ENCODE measurements around the gene ZBTB12. TPM values are rescaled to one million over a fixed set of nuclear protein-coding genes. Genes with fewer than 3 reads are reported as not detected.

ZBTB12 gene
- total RNA-seq, 2 experiments from 2014 or later: 0.28 to 0.33 TPM

DNA sequence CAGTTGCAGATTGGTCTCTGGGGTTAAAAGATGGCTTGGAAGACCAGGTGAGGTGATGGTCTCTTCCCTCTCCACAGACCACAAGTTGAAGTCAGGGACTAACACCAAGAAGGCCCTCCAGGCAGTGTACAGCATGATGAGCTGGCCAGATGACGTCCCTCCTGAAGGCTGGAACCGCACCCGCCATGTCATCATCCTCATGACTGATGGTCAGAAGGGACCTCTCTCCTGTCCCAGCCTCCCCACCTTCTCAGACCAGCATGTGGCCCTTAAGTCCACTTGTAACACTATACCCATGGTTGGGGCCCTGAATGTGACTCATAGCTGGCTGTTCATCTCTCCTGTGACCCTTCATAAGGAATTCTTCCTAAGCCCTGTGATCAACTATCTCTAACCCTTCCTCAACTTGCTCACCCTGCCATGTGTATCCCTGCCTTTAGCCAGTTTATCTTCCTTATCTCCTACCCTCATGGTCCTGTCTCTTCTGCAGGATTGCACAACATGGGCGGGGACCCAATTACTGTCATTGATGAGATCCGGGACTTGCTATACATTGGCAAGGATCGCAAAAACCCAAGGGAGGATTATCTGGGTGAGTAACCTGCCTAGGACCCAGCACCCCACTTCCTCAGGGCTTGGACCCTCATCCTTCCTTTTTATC lies 47.0 kb upstream of the ZBTB12 start:
- H3K4me3 Mint-ChIP-seq: no peak overlapping the region
- intact Hi-C loops (cut with DNase I, micrococcal nuclease): no loop called here
- H3K36me3 Mint-ChIP-seq (ENCODE audit: low read depth): peaks cover 26% of the 10 kb centered on the region
- Histone ChIP-seq H3K27ac (ENCODE audit: low read depth in 1 of 2, low read length in 2 of 2) (no peak overlapping the region), H3K9me3 (ENCODE audit: control insufficient read depth in 1 of 2, insufficient read depth in 1 of 2, low read length in 2 of 2) (no peaks in the 10 kb centered on the region), H3K4me1 (ENCODE audit: insufficient read depth, low read length) (no peaks in the 10 kb centered on the region), H3K4me3 (ENCODE audit: low read length) (no peak overlapping the region), H3K36me3 (ENCODE audit: insufficient read depth, low read length) (peaks cover 24% of the 10 kb centered on the region), H3K27me3 (ENCODE audit: control insufficient read depth in 1 of 2, insufficient read depth in 2 of 2, low read length in 2 of 2) (peaks cover 0 to 10% of the 10 kb centered on the region in 2 experiments)
- POLR2A ChIA-PET: no interaction called here
- H3K27me3 Mint-ChIP-seq: peaks cover 4% of the 10 kb centered on the region
- TF ChIP-seq, protein P1, sequence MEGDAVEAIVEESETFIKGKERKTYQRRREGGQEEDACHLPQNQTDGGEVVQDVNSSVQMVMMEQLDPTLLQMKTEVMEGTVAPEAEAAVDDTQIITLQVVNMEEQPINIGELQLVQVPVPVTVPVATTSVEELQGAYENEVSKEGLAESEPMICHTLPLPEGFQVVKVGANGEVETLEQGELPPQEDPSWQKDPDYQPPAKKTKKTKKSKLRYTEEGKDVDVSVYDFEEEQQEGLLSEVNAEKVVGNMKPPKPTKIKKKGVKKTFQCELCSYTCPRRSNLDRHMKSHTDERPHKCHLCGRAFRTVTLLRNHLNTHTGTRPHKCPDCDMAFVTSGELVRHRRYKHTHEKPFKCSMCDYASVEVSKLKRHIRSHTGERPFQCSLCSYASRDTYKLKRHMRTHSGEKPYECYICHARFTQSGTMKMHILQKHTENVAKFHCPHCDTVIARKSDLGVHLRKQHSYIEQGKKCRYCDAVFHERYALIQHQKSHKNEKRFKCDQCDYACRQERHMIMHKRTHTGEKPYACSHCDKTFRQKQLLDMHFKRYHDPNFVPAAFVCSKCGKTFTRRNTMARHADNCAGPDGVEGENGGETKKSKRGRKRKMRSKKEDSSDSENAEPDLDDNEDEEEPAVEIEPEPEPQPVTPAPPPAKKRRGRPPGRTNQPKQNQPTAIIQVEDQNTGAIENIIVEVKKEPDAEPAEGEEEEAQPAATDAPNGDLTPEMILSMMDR (IDR thresholded peaks at IDR 0.05): no peak
- CTCF ChIA-PET: interaction anchor here (0.5 kb wide), 1 partner anchor 159 kb away, joined by 3 read pairs; no protein-coding TSS in a partner anchor
- no peaks in the 10 kb centered on the region for H3K9me3 Mint-ChIP-seq
- peak in 1 of 14 experiments; percentile 60 for DNase-seq
- ATAC-seq (ENCODE audit: poor library complexity): no peak
- H3K27ac Mint-ChIP-seq: no peak overlapping the region
- H3K4me1 Mint-ChIP-seq (ENCODE audit: low read depth): no peaks in the 10 kb centered on the region

DNA sequence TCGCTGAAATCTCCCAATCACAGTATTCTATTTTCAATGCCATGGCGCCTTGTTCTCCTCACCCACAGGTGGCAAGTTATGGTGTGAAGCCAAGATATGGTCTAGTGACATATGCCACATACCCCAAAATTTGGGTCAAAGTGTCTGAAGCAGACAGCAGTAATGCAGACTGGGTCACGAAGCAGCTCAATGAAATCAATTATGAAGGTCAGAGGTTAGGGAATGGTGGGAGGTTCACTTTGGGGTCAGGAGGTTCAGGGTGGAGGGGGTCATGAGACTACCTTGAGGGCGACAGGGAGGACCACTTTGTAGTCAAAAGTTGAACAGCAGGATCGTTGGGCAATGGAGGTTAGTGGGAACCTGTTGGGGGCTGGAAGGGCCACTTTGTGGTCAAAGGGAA lies 46.4 kb upstream of the ZBTB12 start:
- Histone ChIP-seq H3K9me3 (ENCODE audit: control insufficient read depth in 1 of 2, insufficient read depth in 1 of 2, low read length in 2 of 2) (no peaks in the 10 kb centered on the region), H3K36me3 (ENCODE audit: insufficient read depth, low read length) (peaks cover 18% of the 10 kb centered on the region), H3K27ac (ENCODE audit: low read depth in 1 of 2, low read length in 2 of 2) (no peak overlapping the region), H3K27me3 (ENCODE audit: control insufficient read depth in 1 of 2, insufficient read depth in 2 of 2, low read length in 2 of 2) (peaks cover 0 to 12% of the 10 kb centered on the region in 2 experiments), H3K4me3 (ENCODE audit: low read length) (no peak overlapping the region), H3K4me1 (ENCODE audit: insufficient read depth, low read length) (no peaks in the 10 kb centered on the region)
- Mint-ChIP-seq H3K4me3 (no peak overlapping the region), H3K27ac (no peak overlapping the region), H3K9me3 (no peaks in the 10 kb centered on the region), H3K27me3 (peaks cover 4% of the 10 kb centered on the region), H3K36me3 (ENCODE audit: low read depth) (peaks cover 20% of the 10 kb centered on the region), H3K4me1 (ENCODE audit: low read depth) (no peaks in the 10 kb centered on the region)
- intact Hi-C loops (cut with DNase I, micrococcal nuclease): no loop called here
- ChIA-PET POLR2A (no interaction called here), CTCF (no interaction called here)
- DNase-seq (no peak), ATAC-seq (ENCODE audit: poor library complexity) (no peak)
- TF ChIP-seq, protein P1 (IDR thresholded peaks at IDR 0.05): no peak

DNA sequence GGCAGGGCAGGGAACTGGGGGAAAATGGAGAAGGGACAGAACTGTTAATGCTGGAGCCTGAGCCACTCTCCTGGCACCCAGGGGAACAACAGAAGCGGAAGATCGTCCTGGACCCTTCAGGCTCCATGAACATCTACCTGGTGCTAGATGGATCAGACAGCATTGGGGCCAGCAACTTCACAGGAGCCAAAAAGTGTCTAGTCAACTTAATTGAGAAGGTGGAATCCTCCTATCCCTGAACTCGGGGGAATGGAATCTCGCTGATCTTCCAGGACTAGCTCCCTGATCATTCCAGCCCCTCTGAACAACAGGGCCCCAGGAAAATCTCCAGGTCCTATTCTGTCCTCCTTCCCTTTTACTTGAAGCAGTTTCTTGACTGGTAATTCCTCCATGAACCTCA lies 46.0 kb upstream of the ZBTB12 start:
- Histone ChIP-seq H3K4me1 (ENCODE audit: insufficient read depth, low read length) (no peaks in the 10 kb centered on the region), H3K9me3 (ENCODE audit: control insufficient read depth in 1 of 2, insufficient read depth in 1 of 2, low read length in 2 of 2) (no peaks in the 10 kb centered on the region), H3K36me3 (ENCODE audit: insufficient read depth, low read length) (peaks cover 14% of the 10 kb centered on the region), H3K27me3 (ENCODE audit: control insufficient read depth in 1 of 2, insufficient read depth in 2 of 2, low read length in 2 of 2) (peaks cover 0 to 14% of the 10 kb centered on the region in 2 experiments), H3K4me3 (ENCODE audit: low read length) (no peak overlapping the region), H3K27ac (ENCODE audit: low read depth in 1 of 2, low read length in 2 of 2) (no peak overlapping the region)
- TF ChIP-seq, protein P1 (IDR thresholded peaks at IDR 0.05): no peak
- CTCF ChIA-PET: no interaction called here
- H3K36me3 Mint-ChIP-seq (ENCODE audit: low read depth): peaks cover 15% of the 10 kb centered on the region
- no peak overlapping the region for H3K4me3 Mint-ChIP-seq
- no peaks in the 10 kb centered on the region for H3K9me3 Mint-ChIP-seq
- intact Hi-C loops (cut with DNase I, micrococcal nuclease): no loop called here
- no peaks in the 10 kb centered on the region for H3K4me1 Mint-ChIP-seq (ENCODE audit: low read depth)
- no peak overlapping the region for H3K27ac Mint-ChIP-seq
- peaks cover 4% of the 10 kb centered on the region for H3K27me3 Mint-ChIP-seq
- POLR2A ChIA-PET: no interaction called here
- DNase-seq (no peak), ATAC-seq (ENCODE audit: poor library complexity) (no peak)

Data from CD4-positive, alpha-beta T cell (primary cell).